ENCODE results near the gene ALK.

The ALK gene

DNA sequence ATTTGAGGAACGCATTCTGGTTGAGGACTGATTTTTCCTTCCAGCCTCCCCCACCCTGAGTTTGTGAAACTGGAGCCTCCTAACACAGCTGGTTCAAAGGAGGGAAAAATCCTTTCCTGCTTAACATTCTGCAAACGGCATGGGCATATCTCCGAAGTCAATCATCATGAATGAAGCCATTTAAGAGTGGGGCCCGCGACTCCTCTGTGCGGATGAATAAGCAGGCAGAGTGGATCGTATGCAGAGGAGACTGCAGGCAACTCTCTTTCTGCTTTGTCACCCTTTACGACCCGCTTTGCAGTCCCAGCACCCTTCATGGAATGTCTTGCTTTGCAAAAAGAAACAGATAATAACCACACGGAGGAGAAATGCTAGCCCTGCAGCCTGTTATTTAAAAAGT lies 500.9 kb downstream of the ALK start:
- DNase-seq, result no peak

DNA sequence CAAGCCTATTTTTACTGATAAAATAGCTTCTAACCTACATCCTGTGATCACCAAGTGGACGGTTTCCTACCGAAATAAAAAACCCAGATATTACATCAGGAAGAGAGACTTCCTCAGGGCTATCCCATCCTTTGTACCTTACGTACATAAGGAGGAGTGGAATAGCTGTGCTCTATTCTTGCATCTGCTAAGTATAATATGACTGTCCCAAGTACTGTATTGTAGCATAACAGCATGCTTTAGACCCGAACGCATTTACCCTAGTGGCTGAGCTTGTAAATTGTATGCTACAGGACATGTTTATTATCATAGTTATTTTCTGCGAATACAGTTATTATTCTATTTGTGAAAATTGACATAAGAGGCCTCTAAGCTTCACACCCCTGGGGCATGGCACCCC lies 503.8 kb downstream of the ALK start:
- no peak for TF ChIP-seq POLR2A (IDR thresholded peaks at IDR 0.05; ENCODE audit: low read length)
- TF ChIP-seq GATA1 (IDR thresholded peaks at IDR 0.05; ENCODE audit: low read depth, low read length), result no peak

More for the DNA sequence above, 500.9 kb downstream of the ALK start:
- no peak for TF ChIP-seq POLR2A (IDR thresholded peaks at IDR 0.05; ENCODE audit: low read length)
- TF ChIP-seq GATA1 (IDR thresholded peaks at IDR 0.05; ENCODE audit: low read depth, low read length), result no peak

DNA sequence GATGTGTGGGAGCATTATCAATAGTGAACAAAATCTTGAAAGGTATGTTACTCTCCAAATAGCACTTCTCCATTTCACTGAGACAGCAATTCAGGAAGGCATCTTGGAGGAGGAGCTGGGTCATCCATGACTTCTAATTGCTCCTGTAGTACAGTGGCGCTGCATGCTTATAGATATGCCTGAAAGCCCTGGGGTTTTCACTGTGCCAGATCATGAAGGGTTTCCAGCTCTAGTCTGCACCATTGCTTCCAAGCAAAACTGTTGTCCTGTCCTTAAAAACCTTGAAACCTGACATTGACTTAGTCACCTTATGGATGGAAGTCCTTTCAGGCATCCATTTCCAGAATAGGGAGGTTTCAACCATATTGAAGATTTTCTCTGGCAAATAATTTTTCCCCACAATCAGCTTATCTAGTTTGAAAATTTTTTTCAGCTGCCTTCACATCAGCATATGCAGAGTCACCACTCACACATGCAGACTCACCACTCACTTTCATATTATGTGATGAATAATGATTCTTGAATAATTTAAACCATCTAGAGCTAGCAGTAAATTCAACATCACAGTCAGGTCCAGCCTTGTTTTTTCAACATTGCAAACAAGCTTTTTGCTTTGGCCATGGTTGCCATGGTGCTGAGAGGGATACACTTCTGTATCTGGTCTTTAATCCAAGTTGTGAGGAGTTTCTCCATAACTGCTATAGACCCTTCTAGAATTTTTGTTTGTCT lies 509.0 kb downstream of the ALK start:
- DNase-seq, result no peak
- TF ChIP-seq GATA1 (IDR thresholded peaks at IDR 0.05; ENCODE audit: low read depth, low read length) (no peak), POLR2A (IDR thresholded peaks at IDR 0.05; ENCODE audit: low read length) (no peak)

More for the DNA sequence above, 503.8 kb downstream of the ALK start:
- DNase-seq, result no peak

DNA sequence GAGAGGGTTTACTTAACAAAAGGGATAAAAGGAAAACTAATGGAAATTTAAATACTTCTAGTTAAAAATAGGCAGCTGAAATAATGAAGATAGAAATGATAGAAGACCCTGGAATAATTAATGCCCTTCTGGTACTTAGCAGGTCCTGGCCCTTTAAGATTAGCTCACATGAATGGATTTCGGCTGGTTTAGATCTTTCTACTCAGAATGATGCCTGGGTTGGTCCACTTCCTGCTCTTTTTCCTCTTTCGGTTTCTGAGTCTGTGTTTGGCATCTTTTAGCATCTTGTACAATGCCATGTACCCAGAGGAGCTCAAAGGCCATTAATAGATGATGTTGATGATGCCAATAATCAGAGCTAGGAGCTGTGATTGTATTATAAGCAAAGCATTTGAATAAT lies 515.7 kb downstream of the ALK start:
- TF ChIP-seq GATA1 (IDR thresholded peaks at IDR 0.05; ENCODE audit: low read depth, low read length) (no peak), POLR2A (IDR thresholded peaks at IDR 0.05; ENCODE audit: low read length) (no peak)
- DNase-seq, result no peak

DNA sequence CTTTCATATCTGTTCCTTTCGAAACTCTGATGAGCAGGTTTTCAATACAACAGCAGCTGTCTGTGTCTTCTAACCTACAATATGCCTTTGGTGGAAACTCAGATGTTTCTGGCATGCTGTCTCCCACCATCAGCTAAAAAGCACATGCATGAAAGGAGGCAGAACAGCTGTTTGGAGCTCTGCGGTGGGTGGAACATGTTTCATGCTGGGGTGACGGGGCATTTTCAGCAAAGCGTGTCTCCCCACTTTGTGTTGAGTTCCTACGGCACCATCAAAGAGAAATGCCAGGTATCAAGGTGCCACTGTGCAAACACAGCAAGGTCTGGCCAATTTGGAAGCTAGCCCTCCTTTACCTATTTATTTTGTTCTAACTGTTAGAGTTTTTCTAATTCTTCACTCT lies 516.1 kb downstream of the ALK start:
- no peak for DNase-seq
- TF ChIP-seq GATA1 (IDR thresholded peaks at IDR 0.05; ENCODE audit: low read depth, low read length) (no peak), POLR2A (IDR thresholded peaks at IDR 0.05; ENCODE audit: low read length) (no peak)

DNA sequence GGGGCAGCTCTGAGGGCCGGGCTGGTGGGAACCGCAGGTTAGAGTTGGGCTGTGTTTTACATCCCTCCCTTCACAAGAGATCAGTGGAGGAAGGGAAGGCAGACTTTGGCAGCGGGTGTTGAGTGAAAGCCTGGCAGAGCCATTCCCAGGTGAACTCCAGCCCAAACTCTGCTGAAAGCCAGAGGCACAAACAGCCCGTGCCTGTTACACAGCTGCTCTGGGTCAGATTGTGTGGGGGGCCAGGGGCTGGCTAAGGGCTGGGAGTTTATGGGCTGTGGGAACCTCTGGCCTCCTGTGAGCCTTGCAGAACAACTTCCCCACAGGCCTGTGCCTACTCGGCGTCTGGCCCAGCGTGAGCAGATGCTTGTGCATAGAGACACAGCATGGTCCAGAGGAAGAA lies 519.4 kb downstream of the ALK start:
- no peak for TF ChIP-seq POLR2A (IDR thresholded peaks at IDR 0.05; ENCODE audit: low read length)
- TF ChIP-seq GATA1 (IDR thresholded peaks at IDR 0.05; ENCODE audit: low read depth, low read length), result no peak
- no peak for DNase-seq

DNA sequence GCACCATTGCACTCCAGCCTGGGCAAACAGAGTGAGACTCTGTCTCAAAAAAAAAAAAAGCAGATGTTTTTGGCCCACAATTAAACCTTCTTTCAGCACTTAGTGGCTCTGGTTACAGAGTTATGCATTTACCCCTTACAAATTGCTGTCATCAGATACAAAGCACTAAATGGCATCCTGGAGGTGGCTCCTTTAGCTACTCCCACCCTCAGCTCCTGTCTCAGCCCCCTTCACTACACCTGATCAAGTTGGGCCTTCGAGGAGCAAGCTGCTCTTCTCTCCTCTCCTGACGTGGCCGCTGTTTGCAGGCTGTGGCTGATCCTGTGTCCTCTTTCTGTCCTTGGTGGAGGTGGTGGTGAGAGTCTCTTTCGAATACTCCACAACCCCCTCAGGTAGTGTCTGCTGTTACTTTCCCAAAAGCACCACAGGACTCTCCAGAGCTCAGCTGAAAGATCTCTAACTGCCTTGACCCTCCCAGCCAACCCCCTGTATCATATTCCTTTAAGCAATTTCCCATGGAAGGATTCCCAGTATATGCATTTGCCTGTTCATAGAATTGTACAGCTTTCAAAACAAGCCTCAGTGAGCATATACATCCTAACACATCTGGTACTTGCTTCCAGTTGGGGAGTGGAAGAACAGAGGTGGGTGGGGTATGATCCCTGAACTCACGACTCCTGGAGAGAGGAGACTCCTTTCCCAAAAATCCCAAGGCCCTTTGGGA lies 520.3 kb downstream of the ALK start:
- no peak for DNase-seq
- TF ChIP-seq GATA1 (IDR thresholded peaks at IDR 0.05; ENCODE audit: low read depth, low read length) (no peak), POLR2A (IDR thresholded peaks at IDR 0.05; ENCODE audit: low read length) (no peak)

DNA sequence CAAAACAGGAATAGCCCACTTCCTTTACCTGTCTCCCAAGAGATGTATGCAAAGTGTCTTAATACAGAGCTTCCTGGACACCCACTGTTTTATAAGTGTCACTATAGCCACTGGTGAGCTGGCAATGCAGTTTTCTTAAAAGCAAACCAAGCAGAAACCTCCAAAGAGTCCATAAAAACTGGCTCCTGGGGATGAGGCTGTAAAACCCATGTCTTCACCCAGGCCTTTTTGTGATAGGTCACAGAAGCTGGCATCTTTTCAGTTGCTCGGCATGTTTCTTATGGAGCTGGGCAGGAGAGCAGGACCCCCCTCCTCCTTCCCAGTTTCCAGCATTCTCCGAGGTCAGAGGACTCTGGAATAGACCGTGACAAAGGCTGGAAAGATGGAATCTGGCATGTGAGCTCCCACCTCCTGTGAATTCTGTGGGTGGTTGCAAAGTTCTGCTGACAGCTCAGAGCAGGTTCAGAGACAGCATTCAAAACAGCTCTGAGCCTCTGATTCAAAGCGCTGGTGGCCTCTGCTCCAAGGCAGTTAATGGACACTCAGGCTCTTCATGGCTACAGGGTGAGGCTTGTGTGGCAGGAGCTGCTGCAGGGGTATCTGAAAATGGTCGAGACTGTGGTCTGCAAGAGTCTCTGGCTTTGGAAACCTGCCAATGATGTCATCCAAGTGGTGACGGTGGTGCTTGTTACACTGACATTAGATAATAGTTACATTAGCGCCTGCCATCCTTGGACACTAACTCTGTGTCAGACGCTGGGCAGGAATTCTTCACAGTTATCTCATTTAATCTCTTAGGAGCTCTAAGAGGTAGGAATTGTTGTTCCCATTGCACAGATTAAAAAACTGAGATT lies 522.8 kb downstream of the ALK start:
- no peak for TF ChIP-seq POLR2A (IDR thresholded peaks at IDR 0.05; ENCODE audit: low read length)
- no peak for TF ChIP-seq GATA1 (IDR thresholded peaks at IDR 0.05; ENCODE audit: low read depth, low read length)
- peak in 1 of 2 experiments; percentile 1 for DNase-seq

DNA sequence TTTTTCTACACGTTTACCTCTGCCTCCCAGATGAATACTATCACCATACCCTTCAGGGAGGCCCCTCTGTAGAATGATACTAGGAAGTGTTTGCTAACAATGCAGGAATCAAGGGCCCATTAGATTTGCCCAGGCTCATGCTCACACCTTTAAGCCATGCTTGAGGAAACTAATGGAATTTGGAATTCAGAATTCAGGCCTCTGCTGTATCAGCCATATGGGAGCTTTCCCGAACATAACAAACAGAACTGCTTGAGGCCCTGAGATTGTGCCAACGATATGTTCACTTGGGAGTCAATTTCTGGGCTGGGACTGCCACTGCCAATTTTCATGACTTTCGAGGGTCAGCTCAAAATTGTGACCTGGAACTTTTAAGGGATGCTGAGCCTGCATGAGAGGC lies 523.7 kb downstream of the ALK start:
- no peak for TF ChIP-seq GATA1 (IDR thresholded peaks at IDR 0.05; ENCODE audit: low read depth, low read length)
- TF ChIP-seq POLR2A (IDR thresholded peaks at IDR 0.05; ENCODE audit: low read length), result no peak
- DNase-seq, result no peak

DNA sequence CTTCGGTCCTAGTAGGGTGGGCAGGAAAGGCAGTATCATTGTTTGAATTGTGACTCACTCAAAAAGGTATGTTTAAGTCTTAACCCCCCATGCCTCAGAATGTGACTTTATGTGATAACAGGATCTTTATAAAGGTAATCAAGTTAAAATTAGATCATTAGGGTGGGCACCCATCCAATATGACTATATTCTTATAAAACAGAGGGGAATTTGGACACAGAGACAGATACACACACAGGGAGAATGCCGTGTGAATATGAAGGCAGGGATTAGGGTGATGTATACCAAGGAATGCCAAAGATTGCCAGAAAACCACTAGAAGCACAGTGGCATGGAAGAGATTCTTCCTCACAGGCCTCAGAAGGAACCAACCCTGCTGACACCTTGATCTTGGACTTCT lies 524.3 kb downstream of the ALK start:
- TF ChIP-seq GATA1 (IDR thresholded peaks at IDR 0.05; ENCODE audit: low read depth, low read length) (no peak), POLR2A (IDR thresholded peaks at IDR 0.05; ENCODE audit: low read length) (no peak)
- no peak for DNase-seq

DNA sequence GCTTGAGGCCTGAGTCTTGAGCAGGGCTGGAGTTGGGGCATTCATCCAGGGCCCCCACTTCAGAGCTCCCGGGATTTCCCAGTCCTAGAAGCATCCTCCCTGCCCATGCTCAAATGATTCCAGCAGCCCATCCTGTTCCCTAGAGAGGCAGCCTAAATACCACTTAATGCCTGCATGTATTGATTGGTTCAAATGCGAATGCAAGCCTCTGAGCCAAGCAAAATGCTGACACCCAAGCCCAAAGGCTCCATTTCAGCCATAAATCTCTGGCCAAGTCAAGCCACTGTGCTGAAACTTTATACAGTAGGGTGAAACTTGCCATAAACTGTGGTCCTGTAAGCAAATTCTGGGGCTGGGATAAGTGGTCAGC lies 526.4 kb downstream of the ALK start:
- TF ChIP-seq POLR2A (IDR thresholded peaks at IDR 0.05; ENCODE audit: low read length) (no peak), GATA1 (IDR thresholded peaks at IDR 0.05; ENCODE audit: low read depth, low read length) (no peak)
- DNase-seq, result no peak

DNA sequence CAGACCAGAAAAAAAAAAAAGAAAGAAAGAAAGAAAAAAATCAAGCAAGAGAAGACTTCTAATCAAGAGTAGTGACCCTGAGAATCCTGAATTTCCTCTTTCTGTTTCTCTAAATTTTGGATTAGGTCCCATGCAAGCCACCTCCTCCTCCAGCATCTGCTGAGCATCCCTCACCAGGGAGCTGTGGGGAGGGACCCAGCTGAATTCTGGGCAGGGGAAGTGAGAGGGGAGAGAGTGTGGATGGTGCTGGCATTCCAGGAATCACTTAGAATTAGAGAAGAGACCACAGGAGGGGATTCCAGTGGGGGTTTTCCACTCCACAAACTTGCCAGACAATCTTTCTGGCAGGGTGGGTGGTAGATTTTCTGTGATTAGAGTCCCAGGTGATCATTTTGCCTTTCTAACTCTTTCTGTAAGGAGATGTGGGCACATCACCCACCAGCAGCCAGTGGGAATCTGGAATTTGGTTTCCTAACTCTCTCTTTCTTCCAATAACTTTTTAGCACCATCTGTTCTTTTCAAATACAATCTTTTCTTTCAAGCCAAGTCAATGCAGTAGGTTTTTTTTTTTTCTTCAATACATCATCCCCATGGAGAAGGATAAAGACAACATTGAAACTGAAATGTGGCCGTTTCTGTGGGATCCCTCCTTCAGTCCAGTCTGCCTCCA lies 526.9 kb downstream of the ALK start:
- no peak for DNase-seq
- no peak for TF ChIP-seq GATA1 (IDR thresholded peaks at IDR 0.05; ENCODE audit: low read depth, low read length)
- TF ChIP-seq POLR2A (IDR thresholded peaks at IDR 0.05; ENCODE audit: low read length), result no peak

DNA sequence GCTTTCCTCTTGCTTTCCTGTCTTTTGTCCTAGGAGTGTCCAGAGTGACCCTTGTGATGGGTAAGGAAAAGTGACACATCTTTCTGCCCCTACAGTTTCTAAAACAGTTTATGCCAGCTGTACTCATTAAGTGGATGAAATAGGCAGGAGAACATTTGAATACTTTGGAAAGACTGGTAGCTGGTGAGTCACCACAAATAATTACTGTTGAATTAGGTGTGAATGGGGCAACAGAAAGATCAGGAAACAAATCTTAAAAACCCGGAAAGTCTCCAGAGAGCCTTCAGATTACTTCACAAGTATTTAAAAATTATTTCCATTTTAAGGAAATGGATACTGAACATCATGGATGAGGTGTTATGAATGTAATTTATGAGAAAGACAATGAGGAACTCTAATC lies 527.7 kb downstream of the ALK start:
- no peak for DNase-seq
- TF ChIP-seq POLR2A (IDR thresholded peaks at IDR 0.05; ENCODE audit: low read length) (no peak), GATA1 (IDR thresholded peaks at IDR 0.05; ENCODE audit: low read depth, low read length) (no peak)

DNA sequence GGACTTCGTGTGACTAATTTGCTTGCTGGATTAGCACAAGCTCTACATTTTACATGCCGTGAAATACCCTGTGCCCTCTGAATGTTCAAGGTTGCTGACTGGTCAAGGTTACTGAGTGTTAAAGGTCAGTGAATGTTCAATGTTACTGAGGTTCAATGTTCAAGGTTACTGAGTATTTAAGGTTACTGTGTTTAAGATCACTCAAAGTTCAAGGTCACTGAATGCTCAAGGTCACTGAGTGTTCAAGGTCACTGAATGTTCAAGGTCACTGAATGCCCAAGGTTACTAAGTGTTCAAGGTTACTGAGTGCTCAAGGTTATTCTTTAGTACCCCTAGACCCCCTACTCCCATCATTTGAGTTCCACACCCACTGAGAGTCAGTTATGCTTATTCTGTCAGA lies 528.6 kb downstream of the ALK start:
- TF ChIP-seq GATA1 (IDR thresholded peaks at IDR 0.05; ENCODE audit: low read depth, low read length) (no peak), POLR2A (IDR thresholded peaks at IDR 0.05; ENCODE audit: low read length) (no peak)
- DNase-seq, result no peak
